Activated naive CD4-positive, alpha-beta T cell treated with anti-CD3 and anti-CD28 coated beads, Interleukin-2, amount 50 U/mL, for 16 hours (primary cell): ENCODE results near the gene SPEG.

Source experiments
- DNase-seq: peaks from one replicate; pipeline ENCODE4 v3.0.0-alpha.2; 2020

Gene SPEG

DNA sequence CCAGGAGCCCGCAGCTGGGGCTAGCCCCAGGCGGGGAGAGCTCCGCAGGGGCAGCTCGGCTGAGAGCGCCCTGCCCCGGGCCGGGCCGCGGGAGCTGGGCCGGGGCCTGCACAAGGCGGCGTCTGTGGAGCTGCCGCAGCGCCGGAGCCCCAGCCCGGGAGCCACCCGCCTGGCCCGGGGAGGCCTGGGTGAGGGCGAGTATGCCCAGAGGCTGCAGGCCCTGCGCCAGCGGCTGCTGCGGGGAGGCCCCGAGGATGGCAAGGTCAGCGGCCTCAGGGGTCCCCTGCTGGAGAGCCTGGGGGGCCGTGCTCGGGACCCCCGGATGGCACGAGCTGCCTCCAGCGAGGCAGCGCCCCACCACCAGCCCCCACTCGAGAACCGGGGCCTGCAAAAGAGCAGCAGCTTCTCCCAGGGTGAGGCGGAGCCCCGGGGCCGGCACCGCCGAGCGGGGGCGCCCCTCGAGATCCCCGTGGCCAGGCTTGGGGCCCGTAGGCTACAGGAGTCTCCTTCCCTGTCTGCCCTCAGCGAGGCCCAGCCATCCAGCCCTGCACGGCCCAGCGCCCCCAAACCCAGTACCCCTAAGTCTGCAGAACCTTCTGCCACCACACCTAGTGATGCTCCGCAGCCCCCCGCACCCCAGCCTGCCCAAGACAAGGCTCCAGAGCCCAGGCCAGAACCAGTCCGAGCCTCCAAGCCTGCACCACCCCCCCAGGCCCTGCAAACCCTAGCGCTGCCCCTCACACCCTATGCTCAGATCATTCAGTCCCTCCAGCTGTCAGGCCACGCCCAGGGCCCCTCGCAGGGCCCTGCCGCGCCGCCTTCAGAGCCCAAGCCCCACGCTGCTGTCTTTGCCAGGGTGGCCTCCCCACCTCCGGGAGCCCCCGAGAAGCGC, 49.1 kb downstream of the SPEG start:
- DNase-seq, result peak; percentile 25

GRCh38 chr2:219484343-219485200, 49.9 kb downstream of the SPEG start:
- DNase-seq, result no peak

DNA sequence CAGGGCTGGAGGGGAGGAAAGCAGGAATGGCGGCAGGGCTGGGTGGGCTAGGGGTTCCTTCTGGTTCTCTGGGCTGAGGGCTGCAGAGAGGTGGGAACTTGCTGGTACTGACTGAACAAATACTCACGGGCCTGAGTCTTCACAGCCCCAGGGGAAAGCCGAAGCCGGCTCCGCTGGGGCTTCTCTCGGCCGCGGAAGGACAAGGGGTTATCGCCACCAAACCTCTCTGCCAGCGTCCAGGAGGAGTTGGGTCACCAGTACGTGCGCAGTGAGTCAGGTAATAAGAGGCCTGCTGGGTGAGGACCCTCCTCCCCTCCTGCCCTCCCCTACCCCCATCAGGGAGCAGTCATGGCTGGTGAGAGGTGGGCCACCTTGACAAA, 50.5 kb downstream of the SPEG start:
- DNase-seq, result no peak

GRCh38 chr2:219486380-219486959, 51.8 kb downstream of the SPEG start:
- no peak for DNase-seq

DNA sequence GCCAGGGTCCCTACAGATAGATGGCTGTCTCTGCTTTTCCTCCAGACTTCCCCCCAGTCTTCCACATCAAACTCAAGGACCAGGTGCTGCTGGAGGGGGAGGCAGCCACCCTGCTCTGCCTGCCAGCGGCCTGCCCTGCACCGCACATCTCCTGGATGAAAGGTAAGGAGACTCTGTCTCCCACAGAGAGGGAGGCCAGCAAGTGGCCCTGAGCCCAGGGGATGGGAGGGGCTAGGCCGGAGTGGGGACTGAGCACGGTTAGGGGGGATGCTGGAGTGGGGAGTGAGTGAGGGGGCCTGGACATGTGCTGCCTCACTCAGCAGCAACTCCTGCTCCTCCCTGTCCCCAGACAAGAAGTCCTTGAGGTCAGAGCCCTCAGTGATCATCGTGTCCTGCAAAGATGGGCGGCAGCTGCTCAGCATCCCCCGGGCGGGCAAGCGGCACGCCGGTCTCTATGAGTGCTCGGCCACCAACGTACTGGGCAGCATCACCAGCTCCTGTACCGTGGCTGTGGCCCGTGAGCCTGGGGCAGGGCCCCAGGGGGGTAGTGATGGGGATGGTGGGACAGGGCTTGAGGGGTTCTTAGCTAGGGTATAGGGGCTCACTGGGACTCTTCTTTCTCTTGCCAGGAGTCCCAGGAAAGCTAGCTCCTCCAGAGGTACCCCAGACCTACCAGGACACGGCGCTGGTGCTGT, 53.7 kb downstream of the SPEG start:
- DNase-seq, result no peak

GRCh38 chr2:219488844-219489194, 54.2 kb downstream of the SPEG start:
- no peak for DNase-seq

DNA sequence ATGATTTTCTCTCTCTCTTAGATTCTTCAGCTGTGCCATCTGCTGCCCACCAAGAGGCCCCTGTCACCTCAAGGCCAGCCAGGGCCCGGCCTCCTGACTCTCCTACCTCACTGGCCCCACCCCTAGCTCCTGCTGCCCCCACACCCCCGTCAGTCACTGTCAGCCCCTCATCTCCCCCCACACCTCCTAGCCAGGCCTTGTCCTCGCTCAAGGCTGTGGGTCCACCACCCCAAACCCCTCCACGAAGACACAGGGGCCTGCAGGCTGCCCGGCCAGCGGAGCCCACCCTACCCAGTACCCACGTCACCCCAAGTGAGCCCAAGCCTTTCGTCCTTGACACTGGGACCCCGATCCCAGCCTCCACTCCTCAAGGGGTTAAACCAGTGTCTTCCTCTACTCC, 54.7 kb downstream of the SPEG start:
- DNase-seq, result no peak

- DNase-seq, result no peak
Observed at GRCh38 chr2:219490186-219490585, 55.5 kb downstream of the SPEG start.

- DNase-seq, result no peak
Observed at GRCh38 chr2:219490600-219491130, 56.0 kb downstream of the SPEG start.

GRCh38 chr2:219491278-219491963, 56.8 kb downstream of the SPEG start:
- no peak for DNase-seq

DNA sequence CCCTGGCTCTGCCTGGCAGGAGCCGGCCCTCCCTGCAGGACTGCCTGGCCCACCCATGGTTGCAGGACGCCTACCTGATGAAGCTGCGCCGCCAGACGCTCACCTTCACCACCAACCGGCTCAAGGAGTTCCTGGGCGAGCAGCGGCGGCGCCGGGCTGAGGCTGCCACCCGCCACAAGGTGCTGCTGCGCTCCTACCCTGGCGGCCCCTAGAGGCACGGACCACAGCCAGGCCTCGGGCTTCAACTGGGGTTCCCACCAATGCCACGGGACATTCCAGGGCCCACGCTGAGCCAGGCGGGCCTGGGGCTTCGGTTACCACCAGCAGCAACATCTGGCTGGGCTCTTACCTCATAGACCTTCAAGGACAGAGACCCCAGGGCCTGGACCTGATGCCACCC, 57.9 kb downstream of the SPEG start:
- DNase-seq, result no peak

GRCh38 chr2:219493086-219493485, 58.4 kb downstream of the SPEG start:
- no peak for DNase-seq

DNA sequence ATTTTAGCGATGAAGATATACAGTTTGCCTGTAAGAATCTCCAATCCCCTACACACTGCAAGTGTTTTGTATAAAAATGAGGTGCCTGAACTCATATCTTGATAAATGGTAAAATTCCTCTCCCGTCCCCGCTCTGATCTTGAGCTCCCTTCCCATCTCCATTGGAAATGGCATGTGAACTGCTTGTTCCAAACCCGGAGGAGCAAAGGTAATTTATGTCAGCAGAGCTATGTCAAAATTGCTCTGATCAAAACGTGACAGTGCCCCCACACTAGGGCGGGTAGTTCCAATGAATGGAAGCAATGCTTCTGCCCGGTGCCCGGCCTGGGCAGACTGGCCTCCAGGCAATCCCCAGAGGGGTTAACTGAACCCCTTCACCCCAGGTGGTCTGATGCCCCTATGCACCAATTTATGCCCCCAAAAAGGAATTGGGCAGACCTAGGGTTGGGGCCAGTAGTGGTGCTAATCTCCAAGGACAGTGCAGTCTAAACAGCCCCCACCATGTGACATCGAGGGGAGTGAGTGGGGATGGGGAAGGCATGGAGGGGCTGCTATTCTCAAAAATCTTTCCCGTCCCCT, 60.4 kb downstream of the SPEG start:
- no peak for DNase-seq

GRCh38 chr2:219495531-219496122, 61.0 kb downstream of the SPEG start:
- peak; percentile 54 for DNase-seq

- DNase-seq, result no peak
Observed at GRCh38 chr2:219496247-219496824, 61.7 kb downstream of the SPEG start.

- DNase-seq, result no peak
Observed at GRCh38 chr2:219496825-219497494, 62.3 kb downstream of the SPEG start.

DNA sequence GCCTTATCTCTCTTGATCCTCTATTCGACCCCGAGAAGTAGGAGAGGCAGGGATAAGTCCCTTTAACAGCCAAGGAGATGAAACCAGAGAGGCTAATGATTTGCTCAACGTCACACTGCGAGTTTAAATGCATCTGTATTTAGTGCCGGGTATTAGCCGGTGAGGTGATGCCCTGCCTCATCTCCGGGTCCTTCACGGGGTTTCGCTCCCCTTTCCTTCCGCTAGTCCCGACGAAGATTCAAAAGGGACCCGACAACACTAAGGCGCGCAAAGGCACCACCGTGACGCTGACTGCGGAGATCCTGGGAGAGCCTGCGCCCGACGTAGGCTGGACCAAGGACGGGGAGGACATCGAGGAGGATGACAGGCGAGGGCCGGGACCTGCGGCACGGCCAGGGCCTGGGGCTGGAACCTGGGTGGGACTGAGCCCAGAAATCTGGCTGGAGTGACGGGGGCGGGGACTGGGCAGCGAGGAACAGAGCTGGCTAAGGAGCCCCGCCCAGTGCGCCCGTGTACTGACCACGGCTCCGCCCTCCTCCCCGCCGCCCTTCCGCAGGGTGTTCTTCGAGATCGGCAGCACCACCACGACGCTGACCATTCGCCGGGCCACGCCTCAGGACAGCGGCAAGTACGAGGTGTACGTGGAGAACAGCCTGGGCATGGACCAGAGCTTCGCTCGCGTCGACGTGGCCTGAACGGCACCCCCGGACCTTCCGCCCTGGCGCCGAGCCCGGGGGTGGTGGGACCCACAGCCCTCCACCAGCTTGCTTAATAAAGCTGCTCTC, 63.0 kb downstream of the SPEG start:
- no peak for DNase-seq

GRCh38 chr2:219498280-219499057, 63.8 kb downstream of the SPEG start, which contains the start of gene GMPPA:
Gene GMPPA (plus strand): TSS chr2:219498891. CDS start chr2:219499976, 1,085 bp downstream.
- peak; percentile 92 for DNase-seq

DNA sequence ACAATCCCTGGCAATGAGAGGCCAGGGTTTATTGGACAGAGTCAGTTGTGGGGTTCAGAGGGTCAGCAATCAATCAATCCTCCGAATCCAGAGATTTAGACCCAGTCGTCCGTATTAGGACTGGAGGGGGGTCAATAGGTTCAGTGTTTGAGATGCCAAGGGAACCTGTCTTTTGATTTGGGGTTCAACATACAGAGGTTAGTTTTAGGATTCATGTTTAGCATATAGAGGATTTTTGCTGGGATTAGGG, 64.3 kb downstream of the SPEG start:
- DNase-seq, result no peak
